Vagina (tissue), 2 donors: ENCODE results near the gene PRELID3B. TPM values are rescaled to one million over a fixed set of nuclear protein-coding genes. Genes with fewer than 3 reads are reported as not detected.

Experiments
- DNase-seq, 2 donors: peaks; one replicate each; pipeline ENCODE4 v3.0.0-alpha.2; 2017; ENCODE audit errors: extremely low spot score in 2 of 2
- H3K27ac ChIP-seq: fragments of 200-600 bp; sonication (generic); one replicate; pipeline ENCODE4 v1.5.1; 2019
- H3K27me3 ChIP-seq: fragments of 200-600 bp; sonication (generic); one replicate; pipeline ENCODE4 v1.5.1; 2019
- H3K36me3 ChIP-seq, 2 donors: fragments of 200-600 bp; sonication (generic); one replicate each; pipeline ENCODE4 v1.5.1; 2017 to 2019
- H3K4me1 ChIP-seq: fragments of 200-600 bp; sonication (generic); one replicate; pipeline ENCODE4 v1.5.1; 2019
- H3K4me3 ChIP-seq, 2 donors: fragments of 200-600 bp; sonication (generic); 1 replicate in 1 of 2; 2 replicates in 1 of 2; pipeline ENCODE4 v1.5.1; 2016 to 2019
- H3K9me3 ChIP-seq: fragments of 200-600 bp; sonication (generic); one replicate; pipeline ENCODE4 v1.5.1; 2019
- POLR2A ChIP-seq, 2 donors: fragments of 450-650 bp; IDR thresholded peaks; one replicate each; pipeline ENCODE4 v1.6.1; 2017; ENCODE audit warnings: antibody characterized with exemption in 2 of 2, mild to moderate bottlenecking in 2 of 2, moderate library complexity in 2 of 2
- POLR2AphosphoS5 ChIP-seq, 2 donors: sonication (generic); formaldehyde crosslinking; IDR thresholded peaks; one replicate each; pipeline ENCODE4 v1.9.0; 2017; ENCODE audit warnings: antibody characterized with exemption in 2 of 2, mild to moderate bottlenecking in 2 of 2, low read depth in 1 of 2; ENCODE audit not compliant: insufficient read depth in 1 of 2
- intact Hi-C: fragments of 100-400 bp; cut with DNase I; formaldehyde crosslinking; loops from one replicate; pipeline ENCODE4 v1.15.1; 2023
- total RNA-seq: library from RNA; depleted of rRNA; stranded (reverse); fragments of >200 nt; gene quantifications from one replicate; pipeline ENCODE4 v1.2.3, GENCODE V29; 2016
- TF ChIP-seq, protein P1 (sequence below), 3 experiments: fragments of 450-650 bp in 2 of 3; fragments of 200-600 bp in 1 of 3; sonication (generic) in 1 of 3; IDR thresholded peaks; one replicate each; pipeline ENCODE4 v1.5.1; 2017 to 2019; ENCODE audit warnings: antibody characterized with exemption in 3 of 3, mild to moderate bottlenecking in 2 of 3, moderate library complexity in 2 of 3

Gene PRELID3B
- total RNA-seq, 1 donor from 2014 or later, result 73.4 TPM

DNA sequence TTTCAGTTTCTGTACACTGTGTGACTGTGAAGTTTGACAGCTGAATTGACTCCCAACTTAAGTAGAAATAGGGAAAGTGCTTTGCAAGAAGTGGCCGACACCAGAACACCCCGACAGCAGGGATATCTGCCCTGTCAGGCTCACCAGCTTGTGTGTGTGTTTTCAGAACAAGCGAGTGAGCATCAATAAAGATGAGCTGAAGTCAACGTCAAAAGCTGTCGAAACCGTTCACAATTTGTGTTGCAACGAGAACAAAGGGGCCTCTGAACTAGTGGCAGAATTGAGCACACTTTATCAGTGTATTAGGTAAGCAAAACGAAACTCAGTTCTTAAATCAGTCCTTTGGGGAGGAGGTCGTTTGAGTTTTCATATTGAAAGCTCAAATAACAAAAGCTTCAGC is 50.9 kb downstream of the PRELID3B start:
- intact Hi-C loops, result no loop called here
- Histone ChIP-seq H3K9me3 (no peaks in the 10 kb centered on the region), H3K27ac (no peak overlapping the region), H3K27me3 (no peaks in the 10 kb centered on the region), H3K4me3 (no peak overlapping the region), H3K4me1 (no peaks in the 10 kb centered on the region), H3K36me3 (peaks cover 6 to 95% of the 10 kb centered on the region in 2 donors)
- DNase-seq, result no peak
- no peak for TF ChIP-seq POLR2A (IDR thresholded peaks at IDR 0.05)
- TF ChIP-seq POLR2AphosphoS5 (IDR thresholded peaks at IDR 0.05; ENCODE audit: insufficient read depth in 1 of 2, low read depth in 1 of 2), result no peak
- TF ChIP-seq, protein P1, sequence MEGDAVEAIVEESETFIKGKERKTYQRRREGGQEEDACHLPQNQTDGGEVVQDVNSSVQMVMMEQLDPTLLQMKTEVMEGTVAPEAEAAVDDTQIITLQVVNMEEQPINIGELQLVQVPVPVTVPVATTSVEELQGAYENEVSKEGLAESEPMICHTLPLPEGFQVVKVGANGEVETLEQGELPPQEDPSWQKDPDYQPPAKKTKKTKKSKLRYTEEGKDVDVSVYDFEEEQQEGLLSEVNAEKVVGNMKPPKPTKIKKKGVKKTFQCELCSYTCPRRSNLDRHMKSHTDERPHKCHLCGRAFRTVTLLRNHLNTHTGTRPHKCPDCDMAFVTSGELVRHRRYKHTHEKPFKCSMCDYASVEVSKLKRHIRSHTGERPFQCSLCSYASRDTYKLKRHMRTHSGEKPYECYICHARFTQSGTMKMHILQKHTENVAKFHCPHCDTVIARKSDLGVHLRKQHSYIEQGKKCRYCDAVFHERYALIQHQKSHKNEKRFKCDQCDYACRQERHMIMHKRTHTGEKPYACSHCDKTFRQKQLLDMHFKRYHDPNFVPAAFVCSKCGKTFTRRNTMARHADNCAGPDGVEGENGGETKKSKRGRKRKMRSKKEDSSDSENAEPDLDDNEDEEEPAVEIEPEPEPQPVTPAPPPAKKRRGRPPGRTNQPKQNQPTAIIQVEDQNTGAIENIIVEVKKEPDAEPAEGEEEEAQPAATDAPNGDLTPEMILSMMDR (IDR thresholded peaks at IDR 0.05), result no peak

DNA sequence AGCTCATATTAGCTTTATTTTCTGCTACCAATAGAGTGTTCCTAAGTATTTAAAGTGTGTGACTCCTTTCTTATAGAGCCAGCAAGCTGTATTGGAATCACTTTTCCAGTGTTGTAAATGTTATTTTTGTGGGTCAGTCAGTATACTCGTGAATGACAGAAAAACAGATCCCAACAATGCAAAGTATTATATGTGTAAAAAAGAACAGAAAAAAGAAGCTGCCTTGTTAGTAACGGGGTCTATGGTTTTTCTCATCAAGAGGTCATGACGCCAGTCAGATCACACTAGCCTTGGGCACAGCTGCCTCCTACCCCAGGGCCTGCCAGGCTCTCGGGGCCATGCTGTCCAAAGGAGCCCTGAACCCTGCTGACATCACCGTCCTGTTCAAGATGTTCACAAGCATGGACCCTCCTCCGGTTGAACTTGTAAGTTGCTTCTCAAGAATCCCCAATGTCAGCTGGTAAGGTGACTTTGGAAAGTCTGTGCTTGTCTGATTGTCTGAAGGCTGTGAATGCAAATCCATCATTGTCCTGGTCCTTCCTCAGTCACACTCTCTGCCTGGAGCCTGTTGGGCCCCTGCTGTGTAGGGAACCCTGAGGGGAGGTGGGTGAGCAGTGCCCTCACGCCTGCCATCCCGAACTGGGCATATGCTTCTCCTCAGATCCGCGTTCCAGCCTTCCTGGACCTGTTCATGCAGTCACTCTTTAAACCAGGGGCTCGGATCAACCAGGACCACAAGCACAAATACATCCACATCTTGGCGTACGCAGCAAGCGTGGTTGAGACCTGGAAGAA is 51.7 kb downstream of the PRELID3B start:
- Histone ChIP-seq H3K9me3 (no peaks in the 10 kb centered on the region), H3K27me3 (no peaks in the 10 kb centered on the region), H3K27ac (no peak overlapping the region), H3K4me1 (no peaks in the 10 kb centered on the region), H3K36me3 (peaks cover 8 to 92% of the 10 kb centered on the region in 2 donors), H3K4me3 (no peak overlapping the region)
- TF ChIP-seq, protein P1 (IDR thresholded peaks at IDR 0.05), result no peak
- TF ChIP-seq POLR2AphosphoS5 (IDR thresholded peaks at IDR 0.05; ENCODE audit: insufficient read depth in 1 of 2, low read depth in 1 of 2) (no peak), POLR2A (IDR thresholded peaks at IDR 0.05) (no peak)
- no peak for DNase-seq
- intact Hi-C loops, result no loop called here

DNA sequence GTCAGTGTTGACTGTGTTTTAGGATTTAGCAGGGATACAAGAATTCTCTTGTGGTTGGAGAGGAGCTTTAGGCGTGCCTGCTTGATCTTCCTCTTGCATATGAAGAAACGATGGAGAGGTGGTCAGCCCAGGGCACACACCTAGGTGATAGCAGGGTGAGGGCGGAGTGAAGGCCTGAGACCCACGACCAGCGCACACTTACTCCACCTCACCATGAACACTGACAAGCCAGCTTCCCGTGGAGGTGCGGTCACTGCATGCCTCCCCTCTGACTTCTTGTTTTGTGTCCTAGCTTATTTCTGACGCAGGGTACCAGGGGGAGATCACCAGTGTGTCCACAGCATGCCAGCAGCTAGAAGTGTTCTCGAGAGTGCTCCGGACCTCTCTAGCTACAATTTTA is 53.4 kb downstream of the PRELID3B start:
- H3K4me1 ChIP-seq, result peaks cover 13% of the 10 kb centered on the region
- intact Hi-C loops, result no loop called here
- TF ChIP-seq POLR2A (IDR thresholded peaks at IDR 0.05), result no peak
- no peak for TF ChIP-seq POLR2AphosphoS5 (IDR thresholded peaks at IDR 0.05; ENCODE audit: insufficient read depth in 1 of 2, low read depth in 1 of 2)
- TF ChIP-seq, protein P1 (IDR thresholded peaks at IDR 0.05), result no peak
- no peak for DNase-seq
- no peak overlapping the region for H3K4me3 ChIP-seq
- H3K27me3 ChIP-seq, result no peaks in the 10 kb centered on the region
- no peak overlapping the region for H3K27ac ChIP-seq
- H3K36me3 ChIP-seq, result peaks cover 8 to 77% of the 10 kb centered on the region in 2 donors
- H3K9me3 ChIP-seq, result no peaks in the 10 kb centered on the region

DNA sequence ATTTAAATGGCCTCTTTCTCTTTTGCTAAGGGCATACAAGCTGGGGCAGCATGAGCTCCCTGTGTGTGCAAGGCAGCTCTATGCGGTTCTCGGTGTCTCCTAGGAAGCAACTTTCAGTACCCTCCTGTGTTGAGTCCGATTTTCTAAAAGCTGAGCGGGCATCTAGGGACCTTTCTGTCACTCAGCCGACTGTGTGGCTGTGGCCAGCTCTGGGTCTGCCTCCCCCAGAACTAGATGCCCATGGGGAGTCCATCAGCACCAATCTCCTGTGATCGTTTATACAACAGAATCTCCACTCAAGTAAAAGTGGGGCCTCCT is 54.1 kb downstream of the PRELID3B start:
- intact Hi-C loops, result no loop called here
- no peaks in the 10 kb centered on the region for H3K27me3 ChIP-seq
- TF ChIP-seq POLR2AphosphoS5 (IDR thresholded peaks at IDR 0.05; ENCODE audit: insufficient read depth in 1 of 2, low read depth in 1 of 2), result no peak
- TF ChIP-seq POLR2A (IDR thresholded peaks at IDR 0.05), result no peak
- TF ChIP-seq, protein P1 (IDR thresholded peaks at IDR 0.05), result no peak
- DNase-seq, result no peak
- no peaks in the 10 kb centered on the region for H3K9me3 ChIP-seq
- no peak overlapping the region for H3K4me3 ChIP-seq
- peaks cover 8 to 70% of the 10 kb centered on the region in 2 donors for H3K36me3 ChIP-seq
- peaks cover 20% of the 10 kb centered on the region for H3K4me1 ChIP-seq
- no peak overlapping the region for H3K27ac ChIP-seq

DNA sequence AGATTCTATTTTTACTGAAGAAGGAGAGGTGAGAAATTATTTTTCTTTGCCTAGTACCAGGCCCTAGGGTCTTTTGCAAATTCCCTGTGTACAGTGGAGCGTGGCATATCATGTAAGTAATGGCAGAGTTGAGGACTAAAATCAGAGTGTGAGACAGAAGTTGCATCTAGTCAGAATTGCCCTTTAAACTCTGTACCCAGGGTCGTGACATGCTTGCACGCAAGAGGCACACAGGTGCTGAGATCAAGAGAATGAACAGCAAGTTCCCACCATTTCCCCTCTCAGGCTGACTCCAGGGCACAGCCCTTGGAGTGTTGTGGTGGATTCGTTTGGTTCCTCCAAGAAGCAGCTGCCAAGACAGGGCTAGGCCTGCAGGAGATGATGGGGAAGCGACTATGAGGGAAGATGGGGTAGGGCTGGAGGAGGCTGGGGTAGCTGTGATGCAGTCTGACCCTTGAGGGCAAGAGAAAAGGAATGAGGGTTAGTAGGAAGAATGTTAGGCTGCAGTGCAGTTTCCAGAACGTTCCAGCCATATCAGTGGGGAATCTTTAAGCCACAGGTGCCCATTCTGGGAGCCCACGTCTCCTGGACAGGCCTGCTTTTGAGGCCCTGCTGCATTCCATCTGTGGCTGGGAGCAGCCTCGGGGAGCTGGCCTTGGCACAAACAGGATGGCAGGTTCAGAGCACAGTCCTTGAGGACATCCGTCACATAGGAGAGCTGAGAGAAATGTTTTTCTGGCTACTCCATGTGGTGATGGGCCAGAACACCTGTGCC is 54.6 kb downstream of the PRELID3B start:
- no peak for DNase-seq
- no peak overlapping the region for H3K4me3 ChIP-seq
- intact Hi-C loops, result no loop called here

More for the DNA sequence above, 54.6 kb downstream of the PRELID3B start:
- TF ChIP-seq POLR2AphosphoS5 (IDR thresholded peaks at IDR 0.05; ENCODE audit: insufficient read depth in 1 of 2, low read depth in 1 of 2), result no peak
- TF ChIP-seq POLR2A (IDR thresholded peaks at IDR 0.05), result no peak
- peaks cover 25% of the 10 kb centered on the region for H3K4me1 ChIP-seq
- no peak overlapping the region for H3K27ac ChIP-seq
- H3K27me3 ChIP-seq, result no peaks in the 10 kb centered on the region
- no peaks in the 10 kb centered on the region for H3K9me3 ChIP-seq
- peaks cover 8 to 65% of the 10 kb centered on the region in 2 donors for H3K36me3 ChIP-seq
